ENCODE data around the gene PGLYRP4.

- no peak for TF ChIP-seq CTCF (IDR thresholded peaks at IDR 0.05)
- TF ChIP-seq EZH2 (IDR thresholded peaks at IDR 0.05; ENCODE audit: borderline replicate concordance, insufficient read depth, low read depth, low read length, poor library complexity, severe bottlenecking) = no peak
Measured at GRCh38 chr1:153395776-153396175, 47.1 kb upstream of the PGLYRP4 start.

Measured in B cell (primary cell).